HG03066 (cell line): Measurements from ENCODE around the gene ELSPBP1.
"Not testable (repeated sequence)": the region's sequence is repeated elsewhere in the genome, so short reads cannot be mapped to it uniquely, and the experiment has no call there.

ENCODE experiments used
- ATAC-seq: cut with Tn5 transposase; IDR thresholded peaks from one replicate; pipeline ENCODE4 v1.9.1; 2021; ENCODE audit warnings: low read depth; ENCODE audit not compliant: unreplicated experiment

Gene ELSPBP1

GRCh38 chr19:47994209-47994802, at the start of gene ELSPBP1:
Gene ELSPBP1, plus strand, starts transcription at chr19:47994632. Its CDS starts 14,036 bp downstream, at chr19:48008668.
- ATAC-seq = no peak

GRCh38 chr19:47949852-47950521, 44.4 kb upstream of the ELSPBP1 start:
- ATAC-seq = not testable (repeated sequence)

- not testable (repeated sequence) for ATAC-seq
Measured at GRCh38 chr19:47952132-47952531, 42.3 kb upstream of the ELSPBP1 start.

GRCh38 chr19:47955936-47956335, 38.5 kb upstream of the ELSPBP1 start:
- not testable (repeated sequence) for ATAC-seq

GRCh38 chr19:47973529-47973928, 20.9 kb upstream of the ELSPBP1 start:
- no peak for ATAC-seq

- no peak for ATAC-seq
Measured at GRCh38 chr19:47991191-47991808, 3.1 kb upstream of the ELSPBP1 start.

- ATAC-seq = no peak
Measured at GRCh38 chr19:47992070-47992469, 2.4 kb upstream of the ELSPBP1 start, which contains the start of gene BSPH1. Gene BSPH1, minus strand, starts transcription at chr19:47992170. Its CDS starts 89 bp downstream, at chr19:47992081.

GRCh38 chr19:47996230-47996727, 1.8 kb downstream of the ELSPBP1 start:
- ATAC-seq = no peak

GRCh38 chr19:47998800-47999199, 4.4 kb downstream of the ELSPBP1 start:
- no peak for ATAC-seq

- ATAC-seq = no peak
Measured at GRCh38 chr19:48000846-48001245, 6.4 kb downstream of the ELSPBP1 start.

- no peak for ATAC-seq
Measured at GRCh38 chr19:48004236-48004635, 9.8 kb downstream of the ELSPBP1 start.

- no peak for ATAC-seq
Measured at GRCh38 chr19:48006762-48007161, 12.3 kb downstream of the ELSPBP1 start.

GRCh38 chr19:48010932-48011758, 16.7 kb downstream of the ELSPBP1 start:
- ATAC-seq = no peak

- no peak for ATAC-seq
Measured at GRCh38 chr19:48020686-48021085, 26.3 kb downstream of the ELSPBP1 start.

- no peak for ATAC-seq
Measured at GRCh38 chr19:48023011-48023410, 28.6 kb downstream of the ELSPBP1 start.

GRCh38 chr19:48023518-48023917, 29.1 kb downstream of the ELSPBP1 start:
- no peak for ATAC-seq

- ATAC-seq = no peak
Measured at GRCh38 chr19:48025480-48025879, 31.0 kb downstream of the ELSPBP1 start.

GRCh38 chr19:48029431-48029830, 35.0 kb downstream of the ELSPBP1 start:
- ATAC-seq = no peak

GRCh38 chr19:48030073-48030472, 35.6 kb downstream of the ELSPBP1 start:
- no peak for ATAC-seq

- ATAC-seq = no peak
Measured at GRCh38 chr19:48033604-48034003, 39.2 kb downstream of the ELSPBP1 start.

GRCh38 chr19:48036765-48037164, 42.3 kb downstream of the ELSPBP1 start:
- ATAC-seq = no peak
